CD4-positive, alpha-beta T cell treated with Interleukin-12 subunit alpha and Interleukin-12 subunit beta, for 1 hour (primary cell): ENCODE results near the gene RBCK1.
A peak's percentile ranks its signal among the peaks of the same experiment; 100 is the strongest.
"Not testable (repeated sequence)": the region's sequence is repeated elsewhere in the genome, so short reads cannot be mapped to it uniquely, and the experiment has no call there.

Source experiments
- DNase-seq: peaks from one replicate; pipeline ENCODE4 v3.0.0-alpha.2; 2020

Gene RBCK1

DNA sequence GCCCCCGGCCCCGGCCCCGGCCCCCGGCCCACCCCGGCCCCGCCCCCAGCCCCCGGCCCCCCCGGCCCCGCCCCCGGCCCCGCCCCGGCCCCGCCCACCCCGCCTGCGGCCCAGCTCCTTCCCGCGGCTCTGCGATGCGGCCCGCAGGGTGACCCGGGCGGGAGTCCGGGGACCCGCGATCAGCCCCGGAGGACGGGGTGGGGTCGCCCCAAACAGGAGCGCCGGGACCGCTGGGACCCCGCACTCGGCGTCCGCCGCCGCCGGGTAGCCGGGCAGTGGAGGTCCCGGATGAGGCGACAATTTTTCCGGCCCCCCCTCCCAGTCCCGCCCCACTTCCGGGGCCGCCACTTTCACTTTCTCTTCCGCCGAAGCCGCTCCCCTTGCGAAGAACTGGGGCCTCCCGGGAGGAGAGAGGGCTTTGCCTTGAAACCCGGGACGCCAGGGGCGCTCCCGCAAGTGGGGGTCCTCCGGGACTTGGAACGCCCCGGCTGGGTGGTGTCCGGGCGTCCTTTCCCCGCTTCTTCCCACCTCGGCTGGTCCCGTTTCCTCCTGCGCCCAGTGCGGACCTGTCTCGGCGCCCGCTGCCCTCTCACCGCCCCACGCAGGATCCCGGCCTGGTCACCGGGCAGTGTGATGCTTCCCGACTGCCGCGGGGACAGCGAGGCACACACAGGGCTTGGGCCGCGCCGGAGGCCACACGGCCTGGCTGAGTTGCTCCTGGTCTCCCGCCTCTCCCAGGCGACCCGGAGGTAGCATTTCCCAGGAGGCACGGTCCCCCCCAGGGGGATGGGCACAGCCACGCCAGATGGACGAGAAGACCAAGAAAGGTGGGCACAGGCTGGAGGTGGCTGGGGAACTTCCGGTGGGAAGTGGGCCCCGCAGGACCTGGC, at the start of gene RBCK1:
Gene RBCK1, plus strand, starts transcription at position 347 of the 890 bp plus-strand sequence. Its CDS starts 459 bp downstream, at position 806.
- DNase-seq = peak; percentile 91

DNA sequence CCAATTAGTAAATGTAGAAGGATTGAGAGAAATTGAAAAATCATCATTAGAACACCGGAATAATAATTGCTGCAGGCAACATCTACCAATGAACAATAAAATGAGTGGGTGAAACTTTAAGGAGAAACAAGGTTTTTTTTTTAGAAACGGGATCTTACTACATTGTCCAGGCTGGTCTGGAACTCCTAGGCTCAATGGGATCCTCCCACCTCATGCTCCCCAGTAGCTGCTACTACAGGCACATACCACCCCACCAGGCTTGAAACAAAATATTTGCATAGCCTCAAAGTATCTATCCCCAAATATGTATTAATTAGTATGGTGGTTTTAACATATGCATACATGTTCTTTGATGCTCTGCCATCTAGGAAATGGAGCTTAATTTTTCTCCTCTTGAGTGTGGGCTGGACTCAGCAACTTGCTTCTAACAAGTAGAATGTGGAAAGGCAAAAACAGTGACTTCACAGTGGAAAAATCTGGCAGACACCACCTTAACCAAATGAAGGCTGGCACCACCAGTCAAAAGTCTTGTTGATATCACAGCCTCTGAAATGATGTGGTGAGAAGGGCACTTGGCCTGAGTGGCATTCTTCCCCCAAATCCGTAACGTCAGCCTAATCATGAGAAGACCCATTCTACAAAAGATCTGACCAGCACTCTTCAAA, 49.1 kb upstream of the RBCK1 start:
- no peak for DNase-seq

DNA sequence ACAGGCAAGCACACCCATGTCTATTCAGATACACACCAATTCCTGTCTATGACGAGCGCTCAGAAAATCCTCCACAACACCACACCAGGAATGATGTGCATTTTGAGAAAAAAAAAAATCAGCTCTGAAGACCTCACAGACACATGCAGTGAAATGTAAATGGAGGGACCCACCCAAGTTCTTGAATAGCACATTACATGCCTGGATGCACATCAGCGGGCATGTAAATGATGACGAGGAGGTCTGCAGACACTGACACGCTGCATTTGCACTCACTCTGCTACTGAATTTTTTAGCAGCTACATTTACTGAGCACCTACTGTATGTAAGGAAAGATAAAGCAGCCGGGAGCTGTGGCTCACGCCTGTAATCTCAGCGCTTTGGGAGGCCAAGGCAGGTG, 46.5 kb upstream of the RBCK1 start:
- no peak for DNase-seq

DNA sequence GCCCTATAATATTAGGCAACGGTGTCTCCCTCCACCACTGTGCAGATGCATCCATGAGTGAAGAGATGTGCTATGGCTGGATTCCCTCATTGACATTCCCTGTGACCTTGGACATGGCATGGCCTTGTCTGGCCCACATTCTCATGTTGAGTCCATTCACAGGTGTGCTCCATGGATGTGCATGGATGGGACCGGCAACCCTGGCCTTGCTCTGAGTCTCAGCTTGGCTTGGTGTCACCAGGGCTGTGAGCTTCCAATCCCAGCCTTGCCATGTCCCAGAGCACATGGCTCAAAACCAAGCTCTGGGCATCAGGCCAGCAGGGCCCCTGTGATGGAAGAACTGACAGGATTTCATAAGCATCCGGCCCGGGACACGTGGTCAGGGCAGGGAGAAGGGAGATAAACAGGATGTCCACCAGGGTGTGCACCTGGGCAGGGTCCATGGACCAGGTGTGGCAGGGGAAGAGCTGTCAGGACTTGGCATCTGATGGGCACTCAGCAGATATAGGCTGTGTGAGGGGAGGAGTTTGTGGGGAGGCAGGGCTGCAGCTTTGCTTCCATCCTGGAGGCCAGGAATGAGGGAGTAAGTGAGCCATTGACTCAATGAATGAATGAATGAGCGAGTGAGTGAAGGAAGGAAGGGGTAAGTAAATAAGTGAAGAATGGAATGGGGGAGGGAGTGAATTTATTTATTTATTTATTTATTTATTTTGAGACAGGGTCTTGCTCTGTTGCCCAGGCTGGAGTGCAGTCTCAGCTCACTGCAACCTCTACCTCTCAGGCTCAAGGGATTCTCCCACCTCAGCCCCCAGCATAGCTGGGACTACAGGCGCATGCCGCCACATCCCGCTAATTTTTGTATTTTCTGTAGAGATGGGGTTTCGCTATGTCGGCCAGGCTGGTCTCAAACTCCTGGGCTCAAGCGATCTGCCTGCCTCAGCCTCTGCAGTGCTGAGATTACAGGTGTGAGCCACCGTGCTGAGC, 45.5 kb upstream of the RBCK1 start:
- no peak for DNase-seq

DNA sequence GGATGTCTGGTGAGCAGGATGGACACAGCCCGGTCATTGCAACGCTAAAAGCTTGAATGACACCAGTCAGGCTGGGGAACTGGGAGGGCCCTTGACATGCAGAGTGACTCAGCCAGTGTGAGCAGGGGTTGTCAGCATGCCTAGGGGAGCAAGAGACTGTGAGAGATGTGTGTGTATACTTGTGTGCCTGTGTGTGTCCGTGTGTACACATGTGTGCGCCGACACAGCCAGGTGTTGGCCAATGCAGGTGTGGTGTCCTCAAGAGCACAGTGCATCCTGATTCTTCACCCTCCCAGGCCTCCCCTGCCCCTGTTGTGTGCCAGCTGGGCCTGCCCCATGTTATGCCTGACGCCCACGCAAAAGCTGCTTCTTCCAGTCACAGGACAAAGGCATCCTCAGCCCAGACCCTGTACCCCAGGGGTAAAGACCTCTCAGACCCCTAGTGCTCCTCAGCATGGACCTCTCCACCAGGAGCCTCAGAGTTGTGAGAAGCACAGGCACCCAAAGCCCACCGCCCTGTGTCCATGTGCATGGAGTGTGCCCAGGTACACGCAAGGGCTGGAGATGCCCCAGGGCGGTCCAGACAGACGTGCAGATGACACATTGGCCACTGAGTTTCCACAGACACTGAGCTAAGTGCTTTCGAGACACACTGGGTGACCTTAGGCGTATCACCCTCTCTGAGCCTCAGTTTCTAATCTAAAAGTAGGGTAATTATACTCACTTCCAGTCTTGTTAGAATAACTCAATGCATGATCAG, 44.6 kb upstream of the RBCK1 start:
- DNase-seq = no peak

DNA sequence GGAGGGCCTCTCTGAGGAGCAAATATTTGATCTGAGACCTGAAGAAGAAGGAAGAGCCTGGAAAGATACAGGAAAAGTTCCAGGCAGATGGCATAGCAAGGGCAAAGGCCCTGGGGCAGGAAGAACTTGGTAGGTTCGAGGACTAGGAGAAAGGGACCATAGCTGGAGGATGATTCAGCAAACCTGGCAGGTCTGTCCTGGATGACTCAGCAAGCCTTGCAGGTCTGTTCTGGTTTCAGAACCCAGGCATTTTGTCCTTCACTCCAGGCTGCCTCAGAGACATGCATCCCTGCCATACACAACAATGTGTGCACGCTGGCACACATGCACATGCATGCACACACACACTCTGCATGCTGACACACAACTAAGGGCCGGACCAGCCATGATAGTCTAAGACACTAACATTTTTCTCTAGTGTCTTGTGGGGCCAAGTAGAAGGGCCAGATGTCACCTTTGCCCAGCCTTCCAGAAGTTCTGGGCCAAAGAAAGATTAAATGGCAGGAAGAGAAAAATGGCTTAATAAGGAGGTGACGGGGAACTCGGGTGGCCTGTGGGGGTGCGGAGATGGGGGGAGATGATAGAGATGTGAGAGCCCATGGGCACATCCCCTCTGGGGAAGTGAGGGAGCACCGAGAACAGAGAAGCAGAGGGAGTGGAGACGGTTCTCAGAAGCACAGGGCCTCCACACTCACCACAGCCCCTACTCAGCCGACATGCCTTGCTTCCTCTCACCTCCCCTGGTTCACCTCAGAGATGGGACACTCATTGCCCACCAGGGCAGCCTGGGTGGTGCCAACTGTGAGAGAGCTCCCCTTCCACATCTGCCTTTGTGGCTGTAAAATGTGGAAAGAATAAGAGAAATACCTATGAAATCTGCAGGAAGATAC, 42.9 kb upstream of the RBCK1 start:
- DNase-seq = no peak

DNA sequence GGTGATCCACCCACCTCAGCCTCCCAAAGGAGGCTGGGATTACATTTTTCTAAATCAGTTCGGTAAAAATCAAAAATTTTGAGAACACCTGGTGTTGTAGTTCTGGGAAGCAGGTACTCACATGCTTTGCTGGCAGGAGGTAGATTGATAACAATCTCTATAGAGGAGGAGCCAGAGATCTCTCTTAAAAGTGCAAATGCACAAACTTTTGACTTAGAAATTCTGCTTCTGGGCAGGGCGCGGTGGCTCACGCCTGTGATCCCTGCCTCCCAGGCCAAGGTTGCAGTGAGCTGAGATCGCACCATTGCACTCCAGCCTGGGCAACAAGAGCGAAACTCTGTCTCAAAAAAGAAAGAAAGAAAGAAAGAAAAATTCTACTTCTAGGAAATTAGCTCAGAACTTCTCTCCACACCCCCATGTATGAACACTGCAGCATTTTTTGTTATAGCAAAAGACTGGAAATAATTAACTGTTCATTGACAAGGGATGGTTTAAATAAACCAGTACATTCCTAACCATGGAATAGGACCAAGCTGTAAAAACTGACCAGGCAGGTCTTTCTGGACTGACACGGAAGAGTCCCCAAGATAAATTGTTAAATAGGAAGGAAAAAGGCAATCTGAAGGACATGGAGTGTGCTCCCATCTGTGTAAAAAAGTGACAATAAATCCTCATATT, 41.9 kb upstream of the RBCK1 start:
- DNase-seq = no peak

DNA sequence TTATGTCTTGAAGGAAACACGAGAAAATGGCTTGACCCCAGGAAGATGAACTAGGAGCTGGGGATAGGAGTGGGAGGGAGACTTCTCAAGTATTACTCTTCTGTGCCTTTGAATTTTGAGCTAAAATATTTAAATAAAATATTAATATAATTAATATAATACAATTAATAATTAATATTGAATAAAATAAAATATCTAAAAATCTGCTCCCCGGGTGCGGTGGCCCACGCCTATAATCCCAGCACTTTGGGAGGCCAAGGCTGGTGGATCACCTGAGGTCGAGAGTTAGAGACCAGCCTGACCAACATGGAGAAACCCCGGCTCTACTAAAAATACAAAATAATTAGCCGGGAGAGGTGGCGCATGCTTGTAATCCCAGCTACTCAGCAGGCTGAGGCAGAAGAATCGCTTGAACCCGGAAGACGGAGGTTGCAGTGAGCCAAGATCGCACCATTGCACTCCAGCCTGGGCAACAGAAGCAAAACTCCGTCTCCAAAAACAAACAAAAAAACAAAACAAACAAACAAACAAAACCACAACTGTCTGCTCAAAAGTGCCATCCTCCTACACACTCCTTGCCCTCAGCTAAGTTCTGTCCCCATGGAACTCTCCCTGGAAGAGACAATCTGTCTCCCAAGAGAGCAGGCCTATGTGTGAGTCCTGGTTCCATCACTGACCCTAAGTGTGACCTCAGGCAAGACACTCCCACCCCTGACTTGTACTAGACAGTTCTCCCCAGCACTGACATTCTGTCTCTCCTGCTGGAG, 41.2 kb upstream of the RBCK1 start:
- no peak for DNase-seq

DNA sequence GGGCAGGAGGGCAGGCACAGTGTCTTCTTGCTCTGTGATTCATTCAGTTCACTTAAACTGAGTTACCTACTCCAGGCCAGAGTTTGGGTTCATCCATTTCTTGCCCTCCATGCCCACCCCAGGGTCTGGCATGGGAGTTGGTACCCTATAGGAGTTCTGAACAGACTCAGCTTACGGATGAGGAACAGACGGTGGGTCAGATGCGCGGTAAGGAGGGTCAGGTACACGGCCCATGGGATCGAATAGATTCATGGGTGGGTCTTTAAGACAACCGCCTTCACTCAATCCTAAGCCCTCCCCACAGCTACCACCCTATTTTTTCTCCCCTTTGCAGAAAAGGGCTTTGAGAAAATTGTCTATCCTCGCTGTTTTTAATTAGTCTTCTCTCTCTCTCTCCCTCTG, 40.6 kb upstream of the RBCK1 start:
- DNase-seq = no peak

DNA sequence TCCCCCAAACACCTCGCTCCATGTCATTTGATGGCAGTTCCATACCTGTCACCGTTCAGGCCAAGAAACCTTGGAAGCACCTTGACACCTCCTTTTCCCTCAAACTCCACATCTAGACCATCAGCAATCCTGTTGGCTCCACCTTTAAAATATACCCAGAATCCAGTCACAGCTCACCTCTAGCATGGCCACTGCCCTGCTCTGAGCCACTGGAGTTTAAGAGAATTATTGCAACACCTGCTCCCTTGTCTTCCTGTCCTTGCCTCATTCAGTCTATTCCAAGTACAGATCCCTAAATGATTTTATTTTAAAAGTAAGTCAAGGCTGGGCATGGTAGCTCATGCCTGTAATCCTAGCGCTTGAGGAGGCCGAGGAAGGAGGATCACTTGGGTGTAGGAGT, 39.2 kb upstream of the RBCK1 start:
- DNase-seq = no peak

DNA sequence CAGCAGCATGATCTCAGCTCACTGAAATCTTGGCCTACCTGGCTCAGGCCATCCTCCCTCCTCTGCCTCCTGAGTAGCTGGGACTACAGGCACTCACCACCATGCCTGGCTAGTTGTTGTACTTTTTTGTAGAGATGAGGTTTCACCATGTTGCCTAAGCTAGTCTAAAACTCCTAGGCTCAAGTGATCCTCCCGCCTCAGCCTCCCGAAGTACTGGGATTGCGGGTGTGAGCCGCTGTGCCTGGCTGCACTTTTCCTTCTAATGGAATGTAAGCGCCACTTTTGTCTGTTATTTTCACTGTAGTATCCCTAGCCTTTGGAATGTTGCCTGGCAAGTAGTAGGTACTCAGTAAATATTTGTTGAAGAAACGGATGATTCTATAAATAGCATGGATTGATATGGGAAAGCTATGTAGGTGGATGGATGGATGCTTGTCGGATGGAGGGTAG, 37.9 kb upstream of the RBCK1 start:
- no peak for DNase-seq

DNA sequence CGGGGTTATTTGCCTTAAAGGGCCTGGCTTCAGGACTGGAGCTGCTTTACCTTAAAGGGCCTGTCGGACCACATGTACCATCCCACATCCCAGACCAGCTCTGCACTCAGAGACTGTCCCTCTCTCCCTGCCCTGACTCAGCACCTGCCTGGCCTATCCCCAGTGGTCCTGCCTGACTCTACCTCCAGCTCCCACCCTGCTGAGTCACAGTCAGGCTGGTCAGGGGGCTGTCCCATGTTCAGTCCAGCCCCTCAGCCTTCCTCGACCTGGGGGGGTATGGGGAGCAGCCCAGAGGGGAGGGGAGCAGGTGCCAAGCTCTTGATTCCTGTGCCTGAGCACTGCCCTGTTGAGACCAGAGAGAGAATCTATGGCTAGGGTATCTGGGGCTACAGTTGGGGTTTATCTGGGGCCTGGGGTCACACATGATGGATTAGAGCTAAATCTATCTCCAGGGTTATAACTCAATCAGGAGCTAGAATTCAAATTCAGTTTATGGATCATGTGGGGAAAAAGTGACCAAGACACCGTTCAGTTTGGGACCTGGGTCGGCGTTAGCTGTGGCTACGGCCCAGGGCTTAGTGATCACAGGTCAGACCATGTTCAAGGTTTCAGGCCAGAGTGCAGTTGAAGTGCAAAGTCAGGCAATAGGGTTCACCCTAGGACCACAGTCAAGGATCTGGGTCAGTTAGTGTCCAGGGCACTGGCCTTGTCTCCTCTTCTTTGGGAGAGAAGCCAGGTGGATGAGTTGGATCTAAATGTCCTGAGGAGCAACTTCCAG, 36.9 kb upstream of the RBCK1 start:
- DNase-seq = no peak

DNA sequence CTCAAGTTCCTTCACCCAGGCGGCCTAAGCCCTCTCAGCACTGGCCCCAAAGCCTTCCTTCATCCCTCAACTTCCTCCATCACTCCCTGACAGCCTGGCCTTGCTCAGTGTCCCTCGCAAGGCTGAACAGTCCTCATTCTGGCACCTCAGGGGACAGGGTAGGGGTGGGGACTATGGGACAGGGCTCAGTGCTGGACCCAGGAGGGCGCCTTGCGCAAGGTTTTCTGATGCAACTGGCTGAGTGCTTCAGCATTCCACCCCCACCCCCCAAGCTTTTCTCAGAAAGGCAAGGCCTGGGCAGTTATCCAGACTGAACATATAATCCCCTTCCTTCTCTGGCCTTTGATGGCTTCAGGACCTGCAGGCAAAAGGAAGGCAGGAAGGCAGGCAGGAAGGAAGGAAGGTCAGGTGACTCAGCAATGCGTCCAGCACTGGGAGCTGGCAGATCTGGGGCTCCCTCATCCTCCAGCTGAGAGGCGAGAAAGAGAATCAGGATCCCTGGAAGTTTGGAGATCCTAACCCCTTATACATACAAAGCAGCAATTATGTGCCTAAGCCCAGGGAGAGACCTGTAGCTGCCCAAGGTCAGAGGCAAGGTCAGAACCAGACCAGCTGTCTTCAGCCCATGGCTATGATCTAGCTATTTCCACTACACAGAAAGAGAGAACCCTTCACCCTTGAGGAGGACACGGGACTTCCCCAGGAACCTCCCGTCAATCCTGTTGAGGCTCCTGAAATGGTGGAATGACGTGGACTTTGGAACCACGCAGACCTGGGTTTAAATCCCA, 36.1 kb upstream of the RBCK1 start:
- no peak for DNase-seq

DNA sequence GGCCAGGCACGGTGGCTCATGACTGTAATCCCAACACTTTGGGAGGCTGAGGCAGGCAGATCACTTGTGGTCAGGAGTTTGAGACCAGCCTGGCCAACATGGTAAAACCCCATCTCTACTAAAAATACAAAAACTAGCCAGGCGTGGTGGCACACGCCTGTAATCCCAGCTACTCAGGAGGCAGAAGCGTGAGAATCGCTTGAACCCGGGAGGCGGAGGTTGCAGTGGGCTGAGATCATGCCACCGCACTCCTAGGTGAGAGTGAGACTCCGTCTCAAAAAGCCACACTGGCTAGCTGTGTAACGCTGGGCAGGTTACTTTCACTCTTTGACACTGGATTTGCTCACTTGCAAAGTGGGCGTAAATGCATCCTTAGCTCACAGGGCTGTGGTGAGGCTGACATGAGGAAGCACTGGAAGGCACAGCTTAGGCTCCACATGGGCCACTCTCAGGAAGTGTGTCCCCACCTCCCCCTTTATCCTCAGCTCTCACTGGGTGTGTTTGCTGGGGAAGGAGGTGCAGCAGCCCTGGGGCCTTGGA, 35.5 kb upstream of the RBCK1 start:
- DNase-seq = not testable (repeated sequence)

DNA sequence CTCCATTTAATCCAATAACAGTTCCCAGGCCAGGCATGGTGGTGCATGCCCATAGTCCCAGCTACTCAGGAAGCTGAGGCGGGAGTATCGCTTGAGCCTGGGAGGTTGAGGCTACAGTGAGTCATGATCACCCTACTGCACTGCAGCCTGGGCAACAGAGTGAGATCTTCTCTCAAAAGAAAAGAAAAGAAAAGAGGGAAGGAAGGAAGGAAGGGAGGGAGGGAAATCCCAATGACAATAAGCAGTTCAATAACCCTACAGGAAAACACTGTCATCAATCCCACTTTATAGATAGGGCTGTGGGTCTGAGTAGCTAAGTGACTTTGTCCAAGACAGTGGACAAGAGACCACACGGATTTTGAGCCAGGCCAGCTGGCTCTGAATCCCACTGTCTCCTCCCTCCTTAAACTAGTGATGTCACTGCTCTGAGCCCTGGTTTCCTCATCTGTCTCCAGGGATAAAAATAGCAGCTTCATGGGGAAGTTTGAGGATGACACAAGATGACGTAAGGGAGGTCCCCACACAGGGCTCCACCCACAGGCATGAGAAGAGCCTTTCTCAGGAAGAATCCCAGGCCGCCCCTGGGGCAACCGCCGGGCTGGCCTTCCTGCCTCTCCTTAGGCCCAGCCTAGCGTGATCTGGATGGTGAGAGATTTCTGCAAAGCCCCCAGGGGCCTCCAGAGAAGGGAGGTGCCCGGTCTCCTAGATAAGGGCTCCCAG, 34.8 kb upstream of the RBCK1 start:
- DNase-seq = no peak

DNA sequence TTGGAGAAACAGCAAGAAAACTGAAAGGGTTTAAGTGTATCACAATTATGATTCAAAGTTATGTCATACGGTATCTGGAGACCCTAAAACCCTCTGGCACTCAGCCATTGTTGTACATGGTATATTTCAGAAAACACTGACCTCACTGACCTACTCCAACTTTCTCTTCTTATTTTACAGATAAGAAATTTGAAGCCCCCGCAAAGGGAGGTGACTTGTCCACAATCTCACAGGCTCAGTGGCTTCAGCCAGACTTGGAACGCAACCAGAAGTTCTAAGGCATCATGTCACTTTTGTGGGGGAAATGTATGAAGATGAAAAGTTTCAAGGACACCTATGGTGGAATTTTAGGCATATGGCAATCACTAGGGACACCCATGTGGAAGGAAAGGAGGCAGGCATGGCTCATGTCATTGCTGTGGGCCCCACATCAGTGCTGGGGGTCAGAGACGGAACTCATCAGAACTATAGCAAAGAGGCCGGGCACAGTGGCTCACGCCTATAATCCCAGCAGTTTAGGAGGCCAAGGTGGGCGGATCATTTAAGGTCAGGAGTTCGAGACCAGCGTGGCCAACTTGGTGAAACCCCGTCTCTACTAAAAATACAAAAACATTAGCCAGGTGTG, 32.7 kb upstream of the RBCK1 start:
- DNase-seq = no peak

DNA sequence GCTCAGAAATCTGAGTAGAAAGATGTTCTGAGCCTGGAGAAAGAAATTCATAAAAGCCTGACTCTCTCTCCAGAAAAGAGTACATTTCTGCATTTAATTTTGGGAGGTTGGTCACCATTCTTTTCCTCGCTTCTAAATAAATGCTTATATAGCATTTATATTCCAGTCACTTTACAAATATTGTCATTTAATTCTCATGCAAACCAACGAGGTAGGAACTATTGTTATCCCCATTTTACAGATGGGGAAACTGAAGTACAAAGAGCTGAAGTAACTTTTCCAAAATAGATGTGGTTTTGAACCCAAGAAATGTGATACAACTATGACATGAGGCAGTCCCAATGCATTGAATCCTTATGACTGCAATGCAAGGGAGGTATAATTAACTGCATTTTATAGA, 32.0 kb upstream of the RBCK1 start:
- DNase-seq = no peak
